Endothelial cell of umbilical vein (primary cell): Measurements from ENCODE around the gene SEC24C.

Experiments used
- EZH2 ChIP-seq: IDR thresholded peaks from 2 replicates; pipeline ENCODE4 v1.6.1; 2012; ENCODE audit warnings: borderline replicate concordance, low read depth, mild to moderate bottlenecking, moderate library complexity, low read length, inconsistent platforms; ENCODE audit not compliant: severe bottlenecking
- FOS ChIP-seq: IDR thresholded peaks from 2 replicates; pipeline ENCODE4 v1.6.1; 2011; ENCODE audit warnings: mild to moderate bottlenecking, low read length, moderate library complexity, borderline replicate concordance; ENCODE audit not compliant: insufficient read depth
- GATA2 ChIP-seq: IDR thresholded peaks from 2 replicates; pipeline ENCODE4 v1.7.0; 2011; ENCODE audit warnings: low read depth, mild to moderate bottlenecking, moderate library complexity, mixed read lengths, low read length; ENCODE audit not compliant: insufficient read length, insufficient read depth
- JUN ChIP-seq: IDR thresholded peaks from 2 replicates; pipeline ENCODE4 v1.6.1; 2011; ENCODE audit warnings: borderline replicate concordance, low read depth; ENCODE audit not compliant: insufficient read length, insufficient read depth
- MYC ChIP-seq: IDR thresholded peaks from one replicate; pipeline ENCODE4 v1.6.1; 2011; ENCODE audit warnings: mild to moderate bottlenecking, low read depth, low read length
- POLR2A ChIP-seq: IDR thresholded peaks from 2 replicates; pipeline ENCODE4 v1.6.1; 2012; ENCODE audit warnings: low read depth, mild to moderate bottlenecking, control low read depth, low read length
- POLR2AphosphoS5 ChIP-seq: IDR thresholded peaks from 2 replicates; pipeline ENCODE4 v1.6.1; 2012; ENCODE audit warnings: low read depth, mild to moderate bottlenecking, control low read depth, low read length, moderate library complexity; ENCODE audit not compliant: insufficient read depth
- TF ChIP-seq, protein P1 (sequence below), 2 donors: IDR thresholded peaks; 1 replicate in 1 of 2; 2 replicates in 1 of 2; pipeline ENCODE4 v1.5.1; 2011; ENCODE audit warnings: low read length in 2 of 2, mild to moderate bottlenecking in 2 of 2, moderate library complexity in 2 of 2, control low read depth in 1 of 2, inconsistent platforms in 1 of 2, low read depth in 1 of 2; ENCODE audit not compliant: insufficient read depth in 1 of 2; ENCODE audit errors: extremely low read depth in 1 of 2
- TF ChIP-seq, protein P2 (sequence below): IDR thresholded peaks from 2 replicates; pipeline ENCODE4 v1.6.1; 2011; ENCODE audit not compliant: insufficient read depth, insufficient read length

DNA sequence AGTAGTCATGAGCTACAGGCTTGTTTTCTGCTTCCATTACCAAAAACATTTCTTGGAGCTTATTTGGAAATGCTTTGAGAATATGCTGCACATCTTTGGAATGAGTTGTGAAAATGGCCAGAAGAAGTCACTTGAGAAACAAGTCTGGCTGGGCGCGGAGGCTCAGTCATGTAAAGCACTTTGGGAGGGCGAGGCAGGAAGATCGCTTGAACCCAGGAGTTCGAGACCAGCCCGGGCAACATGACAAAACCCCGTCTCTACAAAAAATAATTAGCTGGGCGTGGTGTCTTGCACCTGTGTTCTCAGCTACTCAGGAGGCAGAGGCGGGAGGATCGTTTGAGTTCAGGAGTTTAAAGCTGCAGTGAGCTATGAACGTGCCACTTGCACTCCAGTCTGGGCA lies 36.8 kb downstream of the SEC24C start:
- no peak for TF ChIP-seq POLR2AphosphoS5
- TF ChIP-seq JUN: no peak
- TF ChIP-seq, protein P1, sequence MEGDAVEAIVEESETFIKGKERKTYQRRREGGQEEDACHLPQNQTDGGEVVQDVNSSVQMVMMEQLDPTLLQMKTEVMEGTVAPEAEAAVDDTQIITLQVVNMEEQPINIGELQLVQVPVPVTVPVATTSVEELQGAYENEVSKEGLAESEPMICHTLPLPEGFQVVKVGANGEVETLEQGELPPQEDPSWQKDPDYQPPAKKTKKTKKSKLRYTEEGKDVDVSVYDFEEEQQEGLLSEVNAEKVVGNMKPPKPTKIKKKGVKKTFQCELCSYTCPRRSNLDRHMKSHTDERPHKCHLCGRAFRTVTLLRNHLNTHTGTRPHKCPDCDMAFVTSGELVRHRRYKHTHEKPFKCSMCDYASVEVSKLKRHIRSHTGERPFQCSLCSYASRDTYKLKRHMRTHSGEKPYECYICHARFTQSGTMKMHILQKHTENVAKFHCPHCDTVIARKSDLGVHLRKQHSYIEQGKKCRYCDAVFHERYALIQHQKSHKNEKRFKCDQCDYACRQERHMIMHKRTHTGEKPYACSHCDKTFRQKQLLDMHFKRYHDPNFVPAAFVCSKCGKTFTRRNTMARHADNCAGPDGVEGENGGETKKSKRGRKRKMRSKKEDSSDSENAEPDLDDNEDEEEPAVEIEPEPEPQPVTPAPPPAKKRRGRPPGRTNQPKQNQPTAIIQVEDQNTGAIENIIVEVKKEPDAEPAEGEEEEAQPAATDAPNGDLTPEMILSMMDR (IDR thresholded peaks at IDR 0.05; ENCODE audit: extremely low read depth in 1 of 2, insufficient read depth in 1 of 2, low read depth in 1 of 2, low read length in 2 of 2): no peak
- no peak for TF ChIP-seq POLR2A
- no peak for TF ChIP-seq EZH2
- TF ChIP-seq GATA2: no peak
- no peak for TF ChIP-seq MYC
- TF ChIP-seq, protein P2, sequence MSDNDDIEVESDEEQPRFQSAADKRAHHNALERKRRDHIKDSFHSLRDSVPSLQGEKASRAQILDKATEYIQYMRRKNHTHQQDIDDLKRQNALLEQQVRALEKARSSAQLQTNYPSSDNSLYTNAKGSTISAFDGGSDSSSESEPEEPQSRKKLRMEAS: no peak
- no peak for TF ChIP-seq FOS
